Measurements from ENCODE around the gene GSTP1.
"Not testable (repeated sequence)": the region's sequence is repeated elsewhere in the genome, so short reads cannot be mapped to it uniquely, and the experiment has no call there.

Gene GSTP1

GRCh38 chr11:67616431-67617242 lies 33.0 kb downstream of the GSTP1 start:
- no peak for DNase-seq

- DNase-seq: no peak
Measured at GRCh38 chr11:67617243-67617953, 33.8 kb downstream of the GSTP1 start.

- DNase-seq: not testable (repeated sequence)
Measured at GRCh38 chr11:67618901-67619659, 35.5 kb downstream of the GSTP1 start.

- DNase-seq: not testable (repeated sequence)
Measured at GRCh38 chr11:67619683-67620618, 36.3 kb downstream of the GSTP1 start.

GRCh38 chr11:67620621-67621020 lies 37.0 kb downstream of the GSTP1 start:
- not testable (repeated sequence) for DNase-seq

- not testable (repeated sequence) for DNase-seq
Measured at GRCh38 chr11:67621928-67622327, 38.3 kb downstream of the GSTP1 start.

- DNase-seq: not testable (repeated sequence)
Measured at GRCh38 chr11:67622905-67623304, 39.3 kb downstream of the GSTP1 start.

- DNase-seq: not testable (repeated sequence)
Measured at GRCh38 chr11:67623795-67624194, 40.2 kb downstream of the GSTP1 start.

GRCh38 chr11:67626131-67626833 lies 42.7 kb downstream of the GSTP1 start:
- DNase-seq: not testable (repeated sequence)

- DNase-seq: no peak
Measured at GRCh38 chr11:67626970-67627369, 43.4 kb downstream of the GSTP1 start.

GRCh38 chr11:67627441-67627811 lies 43.8 kb downstream of the GSTP1 start:
- no peak for DNase-seq

GRCh38 chr11:67627812-67628624 lies 44.4 kb downstream of the GSTP1 start:
- DNase-seq: no peak

- DNase-seq: no peak
Measured at GRCh38 chr11:67628710-67629385, 45.2 kb downstream of the GSTP1 start.

GRCh38 chr11:67629386-67630227 lies 46.0 kb downstream of the GSTP1 start, which contains the start of gene NUDT8:
TSS of gene NUDT8 (minus strand) at chr11:67629937. CDS start at chr11:67629911, 26 bp downstream.
- peak; percentile 87 for DNase-seq

GRCh38 chr11:67630228-67630942 lies 46.8 kb downstream of the GSTP1 start:
- DNase-seq: peak; percentile 99

GRCh38 chr11:67630943-67631331 lies 47.3 kb downstream of the GSTP1 start:
- DNase-seq: no peak

GRCh38 chr11:67631411-67631810 lies 47.8 kb downstream of the GSTP1 start:
- DNase-seq: no peak

GRCh38 chr11:67631853-67632174 lies 48.2 kb downstream of the GSTP1 start:
- DNase-seq: no peak

Data from NCI-H82 (cell line).